DOHH2 (cell line): ENCODE measurements around the gene P3R3URF.

Experiments used
- H3F3A ChIP-seq: fragments of 200-600 bp; sonication (generic), shearing (Covaris generic); 2 replicates; pipeline ENCODE4 v1.6.0; 2016; ENCODE audit warnings: antibody characterized with exemption, mild to moderate bottlenecking; ENCODE audit not compliant: control insufficient read depth, insufficient read depth
- H3K27ac ChIP-seq: fragments of 200-600 bp; sonication (generic); 2 replicates; pipeline ENCODE4 v1.5.1; 2014; ENCODE audit warnings: low read depth, mild to moderate bottlenecking, low read length, moderate library complexity
- H3K27me3 ChIP-seq: fragments of 200-600 bp; sonication (generic); 2 replicates; pipeline ENCODE4 v1.6.1; 2014; ENCODE audit warnings: mild to moderate bottlenecking, low read length, mixed read lengths; ENCODE audit not compliant: control insufficient read depth
- H3K36me3 ChIP-seq: fragments of 200-600 bp; sonication (generic); 2 replicates; pipeline ENCODE4 v1.6.1; 2014; ENCODE audit warnings: mild to moderate bottlenecking, low read length, moderate library complexity, mixed read lengths; ENCODE audit not compliant: control insufficient read depth
- H3K4me1 ChIP-seq: fragments of 200-600 bp; sonication (generic); 2 replicates; pipeline ENCODE4 v1.6.1; 2014; ENCODE audit warnings: mild to moderate bottlenecking, low read length, mixed read lengths; ENCODE audit not compliant: control insufficient read depth
- H3K4me2 ChIP-seq: fragments of 200-600 bp; sonication (generic); 2 replicates; pipeline ENCODE4 v1.6.0; 2014; ENCODE audit warnings: mild to moderate bottlenecking, low read length, moderate library complexity
- H3K4me3 ChIP-seq: fragments of 200-600 bp; sonication (generic); 2 replicates; pipeline ENCODE4 v1.5.1; 2014; ENCODE audit warnings: mild to moderate bottlenecking, low read length, mixed read lengths
- H3K79me2 ChIP-seq: fragments of 200-600 bp; sonication (generic); 2 replicates; pipeline ENCODE4 v1.6.1; 2014; ENCODE audit warnings: mild to moderate bottlenecking, low read length, mixed read lengths; ENCODE audit not compliant: control insufficient read depth
- H3K9me2 ChIP-seq: fragments of 200-600 bp; sonication (generic); replicated peaks from 2 replicates; pipeline ENCODE4 v1.6.1; 2014; ENCODE audit warnings: mild to moderate bottlenecking, low read length, mixed read lengths; ENCODE audit not compliant: control insufficient read depth
- H3K9me3 ChIP-seq: fragments of 200-600 bp; sonication (generic); 2 replicates; pipeline ENCODE4 v1.6.1; 2014; ENCODE audit warnings: antibody characterized with exemption, low read length, mixed read lengths; ENCODE audit not compliant: control insufficient read depth, insufficient read depth
- H4K20me1 ChIP-seq: fragments of 200-600 bp; sonication (generic); 2 replicates; pipeline ENCODE4 v1.6.0; 2014; ENCODE audit warnings: low read depth, mild to moderate bottlenecking, antibody characterized with exemption, low read length, moderate library complexity; ENCODE audit not compliant: control insufficient read depth, insufficient read depth
- CTCF ChIP-seq: fragments of 200-600 bp; sonication (generic); IDR thresholded peaks from one replicate; pipeline ENCODE4 v1.5.1; 2014; ENCODE audit warnings: antibody characterized with exemption, mild to moderate bottlenecking, low read depth, low read length; ENCODE audit not compliant: poor library complexity, severe bottlenecking
- EZH2phosphoT487 ChIP-seq: fragments of 200-600 bp; sonication (generic); IDR thresholded peaks from 2 replicates; pipeline ENCODE4 v1.6.1; 2017; ENCODE audit warnings: borderline replicate concordance, mild to moderate bottlenecking, antibody characterized with exemption, low read length, moderate library complexity, mixed read lengths

P3R3URF gene

DNA sequence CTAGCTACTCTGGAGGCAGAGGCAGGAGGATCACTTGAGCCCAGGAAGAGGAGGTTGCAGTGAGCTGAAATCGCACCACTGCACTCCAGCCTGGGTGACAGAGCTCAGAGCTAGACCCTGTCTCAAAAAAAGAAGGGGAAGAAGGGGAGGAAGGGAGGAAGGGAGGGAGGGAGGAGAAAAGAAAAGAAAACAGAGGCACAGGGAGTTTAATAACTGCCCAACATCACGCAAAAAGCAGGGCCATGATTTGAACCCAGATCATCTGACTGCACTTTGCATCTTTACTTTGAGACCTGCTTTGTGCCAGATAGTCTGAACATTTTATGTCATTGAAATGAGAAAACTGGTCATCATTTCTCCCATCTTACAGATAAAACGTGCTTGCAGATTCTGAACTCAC lies 28.9 kb upstream of the P3R3URF start:
- Histone ChIP-seq H3K9me3 (no peaks in the 10 kb centered on the region), H3K79me2 (no peaks in the 10 kb centered on the region), H4K20me1 (no peaks in the 10 kb centered on the region), H3K36me3 (no peaks in the 10 kb centered on the region), H3K4me3 (no peak overlapping the region), H3K4me2 (no peak overlapping the region), H3K27ac (no peak overlapping the region), H3K27me3 (peaks cover 13% of the 10 kb centered on the region), H3K4me1 (peaks cover 14% of the 10 kb centered on the region), H3F3A (no peaks in the 10 kb centered on the region), H3K9me2 (no peaks in the 10 kb centered on the region)
- no peak for TF ChIP-seq EZH2phosphoT487
- TF ChIP-seq CTCF = no peak

DNA sequence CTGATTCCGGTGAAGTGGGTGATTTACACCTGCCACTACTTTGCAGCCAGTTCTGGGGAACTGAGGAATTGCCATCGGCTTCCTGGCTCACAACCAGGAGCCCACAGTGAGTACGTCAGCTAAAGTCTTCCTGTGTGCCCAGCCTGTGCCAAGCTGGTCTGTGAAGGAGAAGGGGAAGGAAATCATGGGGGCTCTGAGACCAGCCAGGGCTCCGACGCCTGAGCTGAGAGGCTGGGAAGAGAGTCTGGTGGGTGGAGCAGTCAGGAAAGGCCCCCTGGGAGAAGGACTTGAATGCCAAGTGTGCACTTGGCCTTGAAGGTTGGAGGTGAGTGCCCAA lies 28.1 kb upstream of the P3R3URF start:
- no peaks in the 10 kb centered on the region for H4K20me1 ChIP-seq
- H3F3A ChIP-seq = peaks cover 2% of the 10 kb centered on the region; the same call in 1 of the 2 replicates
- H3K79me2 ChIP-seq = no peaks in the 10 kb centered on the region
- H3K9me2 ChIP-seq = no peaks in the 10 kb centered on the region
- TF ChIP-seq CTCF = no peak
- no peak for TF ChIP-seq EZH2phosphoT487
- no peaks in the 10 kb centered on the region for H3K36me3 ChIP-seq
- H3K27me3 ChIP-seq = peaks cover 13% of the 10 kb centered on the region
- no peaks in the 10 kb centered on the region for H3K9me3 ChIP-seq
- no peak overlapping the region for H3K27ac ChIP-seq
- no peak overlapping the region for H3K4me3 ChIP-seq
- peaks cover 18% of the 10 kb centered on the region for H3K4me1 ChIP-seq
- H3K4me2 ChIP-seq = no peak overlapping the region

DNA sequence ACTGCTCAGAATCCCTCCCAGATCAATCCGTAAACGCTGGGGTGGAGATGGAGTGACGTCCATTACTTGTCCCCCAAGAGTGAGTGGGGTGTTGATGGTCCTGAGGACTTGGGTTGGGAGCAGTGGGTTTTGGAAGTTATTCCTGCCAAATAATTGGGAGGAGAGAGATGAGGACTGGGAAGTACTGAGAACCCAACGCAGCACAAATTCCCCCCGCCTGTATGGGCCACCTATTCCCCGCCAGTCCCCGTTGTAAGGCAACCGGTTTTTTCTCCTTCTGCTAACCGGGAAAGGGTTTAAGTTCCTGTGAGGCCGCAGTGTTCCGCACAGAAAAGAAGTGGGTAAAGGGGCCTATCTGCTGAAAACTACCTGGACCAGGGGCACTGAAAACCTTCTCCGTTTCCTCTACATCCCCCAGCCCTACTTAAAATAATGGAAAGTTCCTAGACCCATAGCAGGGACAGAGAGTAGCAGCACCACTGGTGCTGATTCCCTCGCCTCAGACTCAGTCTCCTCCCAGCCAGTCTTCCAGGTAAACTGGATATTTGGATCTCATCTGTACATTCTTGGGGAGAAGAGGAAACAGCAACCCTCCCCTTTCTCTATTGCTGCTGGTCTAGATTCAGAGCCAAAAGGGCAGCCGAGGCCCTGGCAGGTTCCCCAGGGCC lies 27.6 kb upstream of the P3R3URF start:
- Histone ChIP-seq H3K36me3 (no peaks in the 10 kb centered on the region), H3K9me3 (no peaks in the 10 kb centered on the region), H3K79me2 (no peaks in the 10 kb centered on the region), H3K4me1 (peaks cover 23% of the 10 kb centered on the region), H3F3A (peaks cover 2% of the 10 kb centered on the region; the same call in 1 of the 2 replicates), H3K4me3 (no peak overlapping the region), H4K20me1 (no peaks in the 10 kb centered on the region), H3K9me2 (no peaks in the 10 kb centered on the region), H3K4me2 (peak overlapping the region; percentile 71), H3K27ac (no peak overlapping the region), H3K27me3 (peaks cover 13% of the 10 kb centered on the region)
- TF ChIP-seq EZH2phosphoT487 = no peak

DNA sequence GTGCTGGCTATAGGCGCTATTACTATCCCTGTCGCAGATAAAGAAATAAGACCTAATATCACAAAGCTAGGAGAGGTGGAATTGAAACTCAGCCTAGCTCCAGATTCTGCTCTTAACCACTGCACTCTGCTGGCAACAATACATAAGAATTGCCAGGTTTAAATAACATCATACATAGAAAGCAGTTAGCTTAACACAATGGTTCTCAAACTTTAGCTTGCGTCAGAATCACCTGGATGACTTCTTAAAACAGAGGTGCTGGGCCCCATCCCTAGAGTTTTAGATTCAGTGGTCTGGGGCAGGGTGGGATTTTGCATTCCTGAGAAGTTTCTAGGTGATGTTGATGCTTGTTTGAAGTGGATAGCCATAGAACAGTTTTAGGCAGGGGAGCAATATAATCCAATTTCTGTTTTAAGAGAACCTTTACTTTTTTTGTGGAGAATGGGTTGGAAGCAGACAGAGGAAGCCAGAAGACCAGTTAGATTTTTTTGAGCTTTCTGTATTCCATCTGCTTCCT lies 23.0 kb upstream of the P3R3URF start:
- Histone ChIP-seq H3K4me3 (peak overlapping the region; percentile 96), H3K9me2 (no peaks in the 10 kb centered on the region), H3K4me1 (peaks cover 35% of the 10 kb centered on the region), H3F3A (peaks cover 5% of the 10 kb centered on the region; the same call in 1 of the 2 replicates), H3K4me2 (peak overlapping the region; percentile 99), H3K9me3 (no peaks in the 10 kb centered on the region), H3K27me3 (peaks cover 13% of the 10 kb centered on the region), H4K20me1 (no peaks in the 10 kb centered on the region), H3K79me2 (peaks cover 5% of the 10 kb centered on the region), H3K27ac (no peak overlapping the region), H3K36me3 (no peaks in the 10 kb centered on the region)
- no peak for TF ChIP-seq EZH2phosphoT487
- TF ChIP-seq CTCF = no peak
